ENCODE data around the gene PPARD. TPM values are rescaled to one million over a fixed set of nuclear protein-coding genes. Genes with fewer than 3 reads are reported as not detected.

Gene PPARD
- total and polyA plus RNA-seq, 2 donors (not counting 1 experiment from before 2014, with no cell fraction given): 14.8 to 16.3 TPM

- H3K27ac ChIP-seq (ENCODE audit: insufficient read depth, low read length): no peak overlapping the region
- H2AFZ ChIP-seq (ENCODE audit: low read length): no peak overlapping the region
- peaks cover 12% of the 10 kb centered on the region for H3K4me1 ChIP-seq (ENCODE audit: control insufficient read depth, extremely low read depth, insufficient read depth, low read length)
- H3K4me2 ChIP-seq (ENCODE audit: extremely low read depth, insufficient read depth, low read length): no peak overlapping the region
- no peaks in the 10 kb centered on the region for H4K20me1 ChIP-seq (ENCODE audit: control insufficient read depth, extremely low read depth, insufficient read depth, low read length)
- H3K36me3 ChIP-seq (ENCODE audit: control insufficient read depth, insufficient read depth, low read length): peaks cover 9% of the 10 kb centered on the region
- H3K79me2 ChIP-seq (ENCODE audit: control insufficient read depth, insufficient read depth, low read length): no peaks in the 10 kb centered on the region
- no peak overlapping the region for H3K9ac ChIP-seq (ENCODE audit: insufficient read depth, low read length)
- DNase-seq (ENCODE audit: low read depth in 2 of 2): no peak
- H3K4me3 ChIP-seq (replicated peaks in 1 of 4; ENCODE audit: control extremely low read depth in 1 of 4, insufficient read depth in 1 of 4, low read depth in 3 of 4, low read length in 4 of 4): no peak overlapping the region
- H3K9me3 ChIP-seq (ENCODE audit: control insufficient read depth, insufficient read depth, low read depth, low read length): no peaks in the 10 kb centered on the region
- no peak for TF ChIP-seq EZH2 (IDR thresholded peaks at IDR 0.05; ENCODE audit: low read length, missing control alignments)
- TF ChIP-seq CTCF (conservative IDR thresholded peaks at IDR 0.05 in 1 of 2, IDR thresholded peaks at IDR 0.05 in 1 of 2; ENCODE audit: low read depth in 1 of 2, low read length in 2 of 2): no peak
- no peaks in the 10 kb centered on the region for H3K27me3 ChIP-seq (ENCODE audit: control insufficient read depth, insufficient read depth, low read length)
Measured at GRCh38 chr6:35411066-35411465, 68.7 kb downstream of the PPARD start.

- Histone ChIP-seq H3K36me3 (ENCODE audit: control insufficient read depth, insufficient read depth, low read length) (peaks cover 9% of the 10 kb centered on the region), H3K4me1 (ENCODE audit: control insufficient read depth, extremely low read depth, insufficient read depth, low read length) (peaks cover 12% of the 10 kb centered on the region), H3K9me3 (ENCODE audit: control insufficient read depth, insufficient read depth, low read depth, low read length) (no peaks in the 10 kb centered on the region), H2AFZ (ENCODE audit: low read length) (no peak overlapping the region), H3K9ac (ENCODE audit: insufficient read depth, low read length) (no peak overlapping the region), H3K27ac (ENCODE audit: insufficient read depth, low read length) (no peak overlapping the region), H4K20me1 (ENCODE audit: control insufficient read depth, extremely low read depth, insufficient read depth, low read length) (no peaks in the 10 kb centered on the region), H3K27me3 (ENCODE audit: control insufficient read depth, insufficient read depth, low read length) (no peaks in the 10 kb centered on the region), H3K4me2 (ENCODE audit: extremely low read depth, insufficient read depth, low read length) (no peak overlapping the region), H3K4me3 (replicated peaks in 1 of 4; ENCODE audit: control extremely low read depth in 1 of 4, insufficient read depth in 1 of 4, low read depth in 3 of 4, low read length in 4 of 4) (no peak overlapping the region), H3K79me2 (ENCODE audit: control insufficient read depth, insufficient read depth, low read length) (no peaks in the 10 kb centered on the region)
- DNase-seq (ENCODE audit: low read depth in 2 of 2): no peak
- TF ChIP-seq EZH2 (IDR thresholded peaks at IDR 0.05; ENCODE audit: low read length, missing control alignments): no peak
Measured at GRCh38 chr6:35412102-35412501, 69.7 kb downstream of the PPARD start.

- Histone ChIP-seq H3K4me3 (replicated peaks in 1 of 4; ENCODE audit: control extremely low read depth in 1 of 4, insufficient read depth in 1 of 4, low read depth in 3 of 4, low read length in 4 of 4) (no peak overlapping the region), H3K9me3 (ENCODE audit: control insufficient read depth, insufficient read depth, low read depth, low read length) (no peaks in the 10 kb centered on the region), H3K79me2 (ENCODE audit: control insufficient read depth, insufficient read depth, low read length) (no peaks in the 10 kb centered on the region), H3K36me3 (ENCODE audit: control insufficient read depth, insufficient read depth, low read length) (peaks cover 16% of the 10 kb centered on the region), H3K9ac (ENCODE audit: insufficient read depth, low read length) (no peak overlapping the region), H3K4me2 (ENCODE audit: extremely low read depth, insufficient read depth, low read length) (no peak overlapping the region), H3K27me3 (ENCODE audit: control insufficient read depth, insufficient read depth, low read length) (no peaks in the 10 kb centered on the region), H4K20me1 (ENCODE audit: control insufficient read depth, extremely low read depth, insufficient read depth, low read length) (no peaks in the 10 kb centered on the region), H2AFZ (ENCODE audit: low read length) (no peak overlapping the region), H3K4me1 (ENCODE audit: control insufficient read depth, extremely low read depth, insufficient read depth, low read length) (peaks cover 17% of the 10 kb centered on the region), H3K27ac (ENCODE audit: insufficient read depth, low read length) (no peak overlapping the region)
- TF ChIP-seq EZH2 (IDR thresholded peaks at IDR 0.05; ENCODE audit: low read length, missing control alignments) (no peak), CTCF (conservative IDR thresholded peaks at IDR 0.05 in 1 of 2, IDR thresholded peaks at IDR 0.05 in 1 of 2; ENCODE audit: low read depth in 1 of 2, low read length in 2 of 2) (no peak)
- DNase-seq (ENCODE audit: low read depth in 2 of 2): no peak
Measured at GRCh38 chr6:35413911-35414310, 71.6 kb downstream of the PPARD start.
